ENCODE data around the gene PRX.

PRX gene

GRCh38 chr19:40366697-40367561 lies 46.2 kb downstream of the PRX start:
- Histone ChIP-seq H3K27me3 (ENCODE audit: control insufficient read depth, insufficient read depth, low read length) (no peaks in the 10 kb centered on the region), H3K36me3 (ENCODE audit: control insufficient read depth, low read depth, low read length) (peaks cover 24% of the 10 kb centered on the region), H3K9ac (ENCODE audit: low read length) (peak overlapping the region; percentile 66), H3K4me3 (ENCODE audit: low read length) (peak overlapping the region; percentile 74), H3K4me1 (ENCODE audit: control insufficient read depth, low read depth, low read length) (peaks cover 7% of the 10 kb centered on the region), H3K9me3 (ENCODE audit: control insufficient read depth, low read depth, low read length) (no peaks in the 10 kb centered on the region), H3K27ac (ENCODE audit: low read length) (no peak overlapping the region)

- Histone ChIP-seq H3K36me3 (ENCODE audit: control insufficient read depth, low read depth, low read length) (peaks cover 16% of the 10 kb centered on the region), H3K27ac (ENCODE audit: low read length) (no peak overlapping the region), H3K4me1 (ENCODE audit: control insufficient read depth, low read depth, low read length) (peaks cover 7% of the 10 kb centered on the region), H3K27me3 (ENCODE audit: control insufficient read depth, insufficient read depth, low read length) (no peaks in the 10 kb centered on the region), H3K4me3 (ENCODE audit: low read length) (peak overlapping the region; percentile 74), H3K9ac (ENCODE audit: low read length) (peak overlapping the region; percentile 66), H3K9me3 (ENCODE audit: control insufficient read depth, low read depth, low read length) (no peaks in the 10 kb centered on the region)
Measured at GRCh38 chr19:40365613-40366401, 47.4 kb downstream of the PRX start.

GRCh38 chr19:40365010-40365409 lies 48.2 kb downstream of the PRX start:
- Histone ChIP-seq H3K9ac (ENCODE audit: low read length) (peak overlapping the region; percentile 6), H3K36me3 (ENCODE audit: control insufficient read depth, low read depth, low read length) (peaks cover 12% of the 10 kb centered on the region), H3K27ac (ENCODE audit: low read length) (no peak overlapping the region), H3K4me1 (ENCODE audit: control insufficient read depth, low read depth, low read length) (peaks cover 7% of the 10 kb centered on the region), H3K4me3 (ENCODE audit: low read length) (peak overlapping the region; percentile 74), H3K9me3 (ENCODE audit: control insufficient read depth, low read depth, low read length) (no peaks in the 10 kb centered on the region), H3K27me3 (ENCODE audit: control insufficient read depth, insufficient read depth, low read length) (no peaks in the 10 kb centered on the region)

GRCh38 chr19:40363069-40363468 lies 50.1 kb downstream of the PRX start:
- Histone ChIP-seq H3K36me3 (ENCODE audit: control insufficient read depth, low read depth, low read length) (peaks cover 3% of the 10 kb centered on the region), H3K4me3 (ENCODE audit: low read length) (no peak overlapping the region), H3K4me1 (ENCODE audit: control insufficient read depth, low read depth, low read length) (peaks cover 7% of the 10 kb centered on the region), H3K27ac (ENCODE audit: low read length) (no peak overlapping the region), H3K9ac (ENCODE audit: low read length) (no peak overlapping the region), H3K9me3 (ENCODE audit: control insufficient read depth, low read depth, low read length) (no peaks in the 10 kb centered on the region), H3K27me3 (ENCODE audit: control insufficient read depth, insufficient read depth, low read length) (no peaks in the 10 kb centered on the region)

GRCh38 chr19:40362160-40362559 lies 51.0 kb downstream of the PRX start:
- H3K27me3 ChIP-seq (ENCODE audit: control insufficient read depth, insufficient read depth, low read length), result no peaks in the 10 kb centered on the region
- H3K9me3 ChIP-seq (ENCODE audit: control insufficient read depth, low read depth, low read length), result no peaks in the 10 kb centered on the region
- H3K36me3 ChIP-seq (ENCODE audit: control insufficient read depth, low read depth, low read length), result no peaks in the 10 kb centered on the region
- H3K27ac ChIP-seq (ENCODE audit: low read length), result no peak overlapping the region
- peaks cover 7% of the 10 kb centered on the region for H3K4me1 ChIP-seq (ENCODE audit: control insufficient read depth, low read depth, low read length)
- H3K9ac ChIP-seq (ENCODE audit: low read length), result no peak overlapping the region
- no peak overlapping the region for H3K4me3 ChIP-seq (ENCODE audit: low read length)

DNA sequence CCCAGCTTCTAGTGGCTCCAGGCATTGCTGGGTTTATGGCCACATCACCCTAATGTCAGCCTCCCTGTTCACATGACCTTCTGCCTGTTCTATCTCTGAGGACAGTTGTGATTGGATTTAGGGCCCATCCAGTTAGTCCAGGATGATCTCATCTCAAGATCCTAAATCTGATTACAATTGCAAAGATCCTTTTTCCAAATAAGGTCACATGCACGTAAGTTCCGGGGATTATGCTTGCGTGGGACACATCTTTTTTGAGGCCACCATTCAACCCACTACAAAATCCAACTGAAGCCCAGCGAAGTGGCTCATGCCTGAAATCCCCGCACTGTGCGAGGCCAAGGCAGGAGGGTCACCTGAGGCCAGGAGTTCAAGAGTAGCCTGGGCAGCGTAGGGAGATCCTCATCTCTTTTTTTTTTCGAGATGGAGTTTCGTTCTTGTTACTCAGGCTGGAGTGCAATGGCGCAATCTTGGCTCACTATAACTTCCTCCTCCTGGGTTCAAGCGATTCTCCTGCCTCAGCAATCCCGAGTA lies 52.4 kb downstream of the PRX start:
- H3K9ac ChIP-seq (ENCODE audit: low read length), result no peak overlapping the region
- H3K4me3 ChIP-seq (ENCODE audit: low read length), result no peak overlapping the region
- H3K27me3 ChIP-seq (ENCODE audit: control insufficient read depth, insufficient read depth, low read length), result no peaks in the 10 kb centered on the region
- H3K36me3 ChIP-seq (ENCODE audit: control insufficient read depth, low read depth, low read length), result no peaks in the 10 kb centered on the region
- no peaks in the 10 kb centered on the region for H3K9me3 ChIP-seq (ENCODE audit: control insufficient read depth, low read depth, low read length)
- H3K27ac ChIP-seq (ENCODE audit: low read length), result no peak overlapping the region
- no peaks in the 10 kb centered on the region for H3K4me1 ChIP-seq (ENCODE audit: control insufficient read depth, low read depth, low read length)

GRCh38 chr19:40360020-40360707 lies 53.0 kb downstream of the PRX start:
- no peaks in the 10 kb centered on the region for H3K36me3 ChIP-seq (ENCODE audit: control insufficient read depth, low read depth, low read length)
- H3K4me3 ChIP-seq (ENCODE audit: low read length), result no peak overlapping the region
- no peak overlapping the region for H3K9ac ChIP-seq (ENCODE audit: low read length)
- H3K4me1 ChIP-seq (ENCODE audit: control insufficient read depth, low read depth, low read length), result no peaks in the 10 kb centered on the region
- no peak overlapping the region for H3K27ac ChIP-seq (ENCODE audit: low read length)
- no peaks in the 10 kb centered on the region for H3K27me3 ChIP-seq (ENCODE audit: control insufficient read depth, insufficient read depth, low read length)
- no peaks in the 10 kb centered on the region for H3K9me3 ChIP-seq (ENCODE audit: control insufficient read depth, low read depth, low read length)

DNA sequence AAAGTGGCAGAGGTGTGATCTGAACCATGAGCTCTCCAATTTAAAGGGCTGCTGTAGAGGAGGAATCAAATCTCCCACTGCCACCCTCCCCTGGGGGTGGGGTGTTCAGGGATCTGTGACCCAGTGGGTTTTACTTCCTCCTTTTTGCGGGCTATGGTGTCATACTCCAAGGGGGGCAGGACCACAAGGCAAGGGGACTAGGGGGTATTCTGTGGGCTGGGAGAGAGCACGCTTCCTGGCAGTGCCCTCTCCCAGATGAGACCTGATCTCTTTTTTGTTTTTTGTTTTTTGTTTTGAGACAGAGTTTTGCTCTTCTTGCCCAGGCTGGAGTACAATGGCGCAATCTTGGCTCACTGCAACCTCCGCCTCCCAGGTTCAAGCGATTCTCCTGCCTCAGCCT lies 54.4 kb downstream of the PRX start:
- Histone ChIP-seq H3K4me1 (ENCODE audit: control insufficient read depth, low read depth, low read length) (no peaks in the 10 kb centered on the region), H3K36me3 (ENCODE audit: control insufficient read depth, low read depth, low read length) (no peaks in the 10 kb centered on the region), H3K27ac (ENCODE audit: low read length) (no peak overlapping the region), H3K9ac (ENCODE audit: low read length) (no peak overlapping the region), H3K9me3 (ENCODE audit: control insufficient read depth, low read depth, low read length) (no peaks in the 10 kb centered on the region), H3K27me3 (ENCODE audit: control insufficient read depth, insufficient read depth, low read length) (no peaks in the 10 kb centered on the region), H3K4me3 (ENCODE audit: low read length) (no peak overlapping the region)

- Histone ChIP-seq H3K4me1 (ENCODE audit: control insufficient read depth, low read depth, low read length) (no peaks in the 10 kb centered on the region), H3K27me3 (ENCODE audit: control insufficient read depth, insufficient read depth, low read length) (no peaks in the 10 kb centered on the region), H3K36me3 (ENCODE audit: control insufficient read depth, low read depth, low read length) (no peaks in the 10 kb centered on the region), H3K9me3 (ENCODE audit: control insufficient read depth, low read depth, low read length) (no peaks in the 10 kb centered on the region), H3K27ac (ENCODE audit: low read length) (no peak overlapping the region), H3K4me3 (ENCODE audit: low read length) (no peak overlapping the region), H3K9ac (ENCODE audit: low read length) (no peak overlapping the region)
Measured at GRCh38 chr19:40357640-40358039, 55.5 kb downstream of the PRX start.

DNA sequence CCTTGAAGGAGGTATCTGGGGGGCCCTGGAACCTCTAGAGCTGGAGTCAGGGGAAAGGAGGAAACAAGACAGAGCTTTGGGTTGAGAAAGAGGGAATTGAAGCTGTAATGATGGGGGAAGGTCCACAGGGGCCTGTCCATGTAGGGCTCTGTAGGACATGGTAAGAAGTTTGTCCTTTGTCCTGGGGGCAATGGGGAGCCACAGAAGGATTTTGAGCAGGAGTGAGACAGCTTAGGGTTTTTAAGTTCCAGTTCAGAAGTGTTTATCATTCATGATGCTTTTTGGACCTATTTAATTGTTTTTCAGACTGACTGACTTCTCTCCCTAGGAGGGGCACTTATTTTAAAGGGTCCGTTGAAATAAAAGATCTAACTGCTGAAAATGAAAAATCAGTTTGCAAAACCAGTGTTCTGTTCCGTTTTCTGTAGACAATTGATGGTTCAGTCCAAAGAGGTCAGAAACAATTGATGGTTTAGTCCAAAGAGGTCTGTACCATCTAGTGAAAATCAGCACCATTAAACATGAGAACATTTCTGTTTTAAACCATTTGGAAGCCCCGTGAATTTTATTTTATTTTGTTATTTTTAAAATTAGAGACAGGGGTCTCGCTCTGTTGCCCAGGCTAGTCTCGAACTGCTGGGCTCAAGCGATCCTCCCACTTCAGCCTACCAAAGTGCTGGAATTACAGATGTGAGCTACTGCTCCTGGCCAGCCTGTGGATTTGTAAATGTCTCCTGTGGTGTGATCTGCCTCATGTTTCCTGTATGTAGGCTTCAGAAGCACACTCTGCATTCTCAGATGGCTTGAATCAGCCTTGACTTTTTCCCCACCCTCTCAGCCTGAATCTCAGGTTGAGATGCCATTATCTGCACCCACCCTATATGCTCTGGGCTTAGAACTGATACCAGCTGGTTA lies 56.2 kb downstream of the PRX start:
- Histone ChIP-seq H3K27ac (ENCODE audit: low read length) (no peak overlapping the region), H3K27me3 (ENCODE audit: control insufficient read depth, insufficient read depth, low read length) (no peaks in the 10 kb centered on the region), H3K4me3 (ENCODE audit: low read length) (no peak overlapping the region), H3K9ac (ENCODE audit: low read length) (no peak overlapping the region), H3K36me3 (ENCODE audit: control insufficient read depth, low read depth, low read length) (no peaks in the 10 kb centered on the region), H3K9me3 (ENCODE audit: control insufficient read depth, low read depth, low read length) (no peaks in the 10 kb centered on the region), H3K4me1 (ENCODE audit: control insufficient read depth, low read depth, low read length) (no peaks in the 10 kb centered on the region)
